VCaP (cell line): ENCODE measurements around the gene RXRA.

Source experiments
- H3K27ac ChIP-seq: fragments of 450-650 bp; 2 replicates; pipeline ENCODE4 v1.5.1; 2017
- CTCF ChIP-seq: fragments of 450-650 bp; conservative IDR thresholded peaks from 2 replicates; pipeline ENCODE4 v1.5.1; 2017; ENCODE audit warnings: mild to moderate bottlenecking, moderate library complexity

The RXRA gene

GRCh38 chr9:134349936-134350335, 23.7 kb downstream of the RXRA start:
- TF ChIP-seq CTCF = no peak
- no peak overlapping the region; the same call in 1 of the 2 replicates for H3K27ac ChIP-seq

GRCh38 chr9:134350416-134350994, 24.2 kb downstream of the RXRA start:
- H3K27ac ChIP-seq = peak overlapping the region; percentile 3; the same call in 1 of the 2 replicates
- no peak for TF ChIP-seq CTCF

GRCh38 chr9:134351606-134352176, 25.4 kb downstream of the RXRA start:
- no peak for TF ChIP-seq CTCF
- H3K27ac ChIP-seq = peak overlapping the region; percentile 11; the same call in 1 of the 2 replicates

- no peak for TF ChIP-seq CTCF
- H3K27ac ChIP-seq = peak overlapping the region; percentile 11; the same call in 1 of the 2 replicates
Observed at GRCh38 chr9:134352247-134352933, 26.1 kb downstream of the RXRA start.

GRCh38 chr9:134353539-134353938, 27.3 kb downstream of the RXRA start:
- H3K27ac ChIP-seq = peak overlapping the region; percentile 100
- TF ChIP-seq CTCF = no peak

- peak overlapping the region; percentile 100 for H3K27ac ChIP-seq
- TF ChIP-seq CTCF = no peak
Observed at GRCh38 chr9:134355158-134355557, 28.9 kb downstream of the RXRA start.

- peak overlapping the region; percentile 100 for H3K27ac ChIP-seq
- no peak for TF ChIP-seq CTCF
Observed at GRCh38 chr9:134355561-134356279, 29.5 kb downstream of the RXRA start.
